Stimulated activated CD8-positive, alpha-beta memory T cell treated with anti-CD3 and anti-CD28 coated beads, Interleukin-4, amount 100 ng/mL, for 1 hour (primary cell): ENCODE results near the gene BAHCC1.

ENCODE experiments used
- DNase-seq, 2 donors: peaks; one replicate each; pipeline ENCODE4 v3.0.0-alpha.2; 2020; ENCODE audit warnings: low read depth in 2 of 2, low spot score in 1 of 2

The BAHCC1 gene

DNA sequence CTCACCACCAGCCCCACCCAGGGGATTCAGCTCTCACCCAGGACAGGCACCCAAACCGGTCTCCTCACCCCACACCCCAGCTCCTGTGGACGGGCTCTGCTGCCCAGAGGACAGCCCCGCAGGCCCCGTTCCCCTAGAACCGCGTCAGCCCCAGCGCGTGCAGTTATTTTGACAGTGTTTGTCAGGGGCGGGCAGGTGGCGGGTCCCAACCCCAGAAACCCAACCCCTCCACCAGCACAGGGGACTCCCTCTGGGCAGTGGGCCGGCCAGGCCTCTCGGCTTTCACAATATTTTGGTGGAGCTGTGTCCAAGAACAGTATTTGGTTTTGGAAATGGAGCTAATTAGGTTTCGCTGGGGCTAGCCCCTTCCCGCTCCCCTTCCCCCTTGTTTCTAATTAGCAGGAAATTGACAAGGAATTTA, 44.8 kb downstream of the BAHCC1 start:
- DNase-seq = no peak

DNA sequence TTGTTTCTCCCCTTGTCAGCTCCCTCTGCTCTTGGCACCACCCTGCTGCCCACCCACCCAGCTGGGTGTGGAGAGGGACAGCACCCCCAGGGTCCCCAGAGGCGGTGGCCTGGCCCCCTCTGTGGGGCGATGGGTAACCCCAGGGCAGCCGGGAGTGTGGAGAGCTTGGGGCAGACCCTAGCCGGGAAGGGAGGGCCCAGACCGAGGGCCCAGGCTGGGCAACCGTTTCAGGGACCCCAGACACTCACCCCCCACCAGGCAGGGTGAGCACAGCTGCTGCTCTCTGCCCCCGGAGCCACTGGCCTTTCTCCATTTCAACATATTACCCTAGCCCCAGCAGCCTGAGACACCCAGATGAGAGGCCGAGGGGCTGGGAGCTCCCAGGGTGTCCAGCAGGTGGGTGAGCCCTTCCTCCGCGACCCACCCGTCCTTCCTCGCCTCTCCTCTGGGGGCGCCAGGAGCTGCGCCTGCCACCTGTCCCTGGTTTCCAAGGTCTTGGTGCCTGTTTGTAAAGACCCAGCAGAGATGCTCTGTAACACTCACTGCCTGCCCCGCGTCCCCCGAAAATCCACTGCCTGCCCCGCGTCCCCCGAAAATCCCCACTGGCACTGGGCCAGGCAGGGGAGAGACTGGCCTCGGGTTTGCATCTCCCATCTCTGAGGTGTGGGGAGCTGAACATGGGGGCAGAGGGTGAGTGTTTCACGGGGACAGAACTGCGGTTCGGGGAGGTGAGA, 45.4 kb downstream of the BAHCC1 start:
- DNase-seq = no peak

- DNase-seq = no peak
These were observed 47.5 kb downstream of the BAHCC1 start for GRCh38 chr17:81442791-81443190.

- DNase-seq = no peak
These were observed 48.0 kb downstream of the BAHCC1 start for GRCh38 chr17:81443269-81443668.

DNA sequence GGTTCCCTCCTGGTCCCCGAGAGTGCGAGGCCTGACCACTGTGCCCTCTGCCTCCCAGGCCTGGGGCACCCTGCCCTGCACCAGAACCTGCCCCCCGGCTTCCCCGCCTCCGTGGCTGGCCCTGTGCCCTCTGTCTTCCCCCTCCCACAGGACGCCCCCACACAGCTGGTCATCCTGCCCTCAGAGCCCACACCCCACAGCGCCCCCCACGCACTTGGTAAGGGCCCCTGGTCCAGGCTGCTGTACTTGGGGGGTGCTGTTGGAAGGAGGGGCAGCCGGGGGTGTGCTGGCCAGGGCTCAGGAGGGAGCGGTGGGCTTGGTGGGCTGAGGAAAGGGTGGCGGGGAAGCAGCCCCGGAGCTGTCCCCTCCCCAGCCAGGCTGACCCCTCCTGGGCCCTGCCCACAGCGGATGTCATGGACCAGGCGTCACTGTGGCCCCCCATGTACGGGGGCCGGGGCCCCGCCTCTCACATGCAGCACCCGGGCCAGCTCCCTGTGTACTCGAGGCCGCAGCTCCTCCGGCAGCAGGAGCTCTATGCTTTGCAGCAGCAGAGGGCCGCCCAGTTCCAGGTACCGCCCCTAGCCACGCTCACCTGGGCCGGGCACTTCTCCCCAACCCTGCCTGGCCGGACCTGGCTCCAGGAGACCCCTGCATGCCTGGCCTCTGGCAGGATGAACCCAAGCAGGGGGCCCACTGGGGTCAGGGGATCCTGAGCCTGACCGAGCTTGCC, 49.5 kb downstream of the BAHCC1 start:
- DNase-seq = no peak

DNA sequence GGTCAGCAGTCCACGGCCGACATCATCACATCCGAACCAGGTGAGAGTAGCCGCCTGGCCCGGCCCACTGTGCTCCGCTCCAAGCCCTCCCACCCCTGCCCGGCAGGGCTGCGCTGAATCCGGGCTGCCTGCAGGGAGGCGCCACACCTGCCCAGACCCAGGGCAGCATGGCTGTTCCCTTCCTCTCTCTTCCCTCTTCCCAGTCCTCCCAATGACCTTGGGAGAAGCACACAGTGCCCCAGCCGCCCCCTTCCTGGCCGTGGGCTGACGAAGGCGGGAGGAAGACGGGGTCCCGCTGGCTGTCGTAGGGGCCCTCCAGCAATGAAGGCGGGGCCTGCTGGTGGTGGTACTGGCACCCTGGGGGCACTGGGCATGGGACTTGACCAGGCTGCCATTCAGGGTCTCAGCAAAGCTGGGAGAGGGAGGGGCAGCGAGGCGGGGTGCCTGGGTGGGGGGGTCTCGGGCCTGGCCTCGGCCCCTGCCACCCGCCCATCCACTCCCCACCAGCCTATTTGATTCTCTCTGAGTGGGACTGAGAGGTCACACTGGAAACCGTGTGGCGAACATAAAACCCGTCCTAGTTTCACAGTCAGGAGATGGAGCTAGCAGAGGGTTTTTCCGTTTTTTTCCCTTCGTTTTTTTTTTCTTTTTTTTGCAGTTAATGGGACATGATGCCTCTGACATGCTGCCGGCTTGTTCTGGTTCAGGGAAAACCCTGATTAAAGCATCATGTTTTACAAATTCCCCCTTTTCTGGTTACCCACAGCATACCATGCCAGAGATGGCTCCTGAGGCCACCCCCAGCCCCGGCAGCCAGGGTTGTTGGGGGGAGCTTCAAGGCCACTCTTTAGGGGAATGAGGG, 50.6 kb downstream of the BAHCC1 start:
- DNase-seq = no peak

DNA sequence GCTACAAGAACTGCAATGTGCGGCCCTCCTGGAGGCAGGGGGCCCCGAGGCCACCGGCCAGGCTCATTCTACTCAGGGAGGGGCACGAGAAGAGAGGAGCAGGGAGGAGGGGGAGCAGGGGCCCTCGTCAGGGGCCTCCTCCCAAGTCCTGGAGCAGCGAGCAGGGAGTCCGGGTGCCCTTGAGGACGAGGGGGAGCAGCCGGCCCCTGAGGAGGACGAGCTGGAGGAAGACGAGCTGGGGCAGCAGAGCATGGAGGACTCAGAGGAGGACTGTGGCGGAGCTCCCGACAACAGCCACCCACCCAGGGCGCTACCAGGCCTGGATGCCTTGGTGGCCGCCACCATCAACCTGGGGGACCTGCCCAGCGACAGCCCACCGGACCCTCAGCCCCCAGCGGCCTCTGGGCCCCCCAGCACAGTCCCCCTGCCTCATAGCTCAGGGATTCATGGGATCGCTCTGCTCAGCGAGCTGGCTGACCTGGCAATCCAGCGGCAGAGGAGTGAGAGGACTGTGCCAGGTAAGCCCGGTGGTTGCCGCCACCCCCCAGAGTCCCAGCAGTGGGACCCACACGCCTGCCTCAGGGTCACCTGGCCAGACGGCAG, 52.2 kb downstream of the BAHCC1 start:
- no peak for DNase-seq

GRCh38 chr17:81448442-81448841, 53.2 kb downstream of the BAHCC1 start:
- no peak for DNase-seq

DNA sequence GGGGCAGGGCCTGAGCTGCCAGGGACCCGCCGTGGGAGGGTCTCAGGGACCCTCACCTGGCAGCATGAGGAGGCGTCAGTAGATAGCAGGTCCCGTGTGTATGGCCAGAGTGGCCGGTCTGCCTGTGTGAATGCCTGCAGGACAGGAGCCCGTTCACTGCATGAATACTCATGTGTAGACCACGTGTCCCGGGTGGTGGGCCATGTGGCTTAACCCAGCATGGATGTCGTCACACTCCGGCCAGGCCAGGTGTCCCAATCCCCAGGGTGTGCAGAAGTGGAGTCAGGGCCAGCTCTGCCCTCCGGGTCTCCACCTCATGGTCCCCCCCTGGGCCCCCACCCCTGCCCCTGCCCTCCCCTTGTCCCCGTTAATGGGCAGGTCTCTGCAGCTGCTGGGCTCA, 53.7 kb downstream of the BAHCC1 start:
- no peak for DNase-seq

DNA sequence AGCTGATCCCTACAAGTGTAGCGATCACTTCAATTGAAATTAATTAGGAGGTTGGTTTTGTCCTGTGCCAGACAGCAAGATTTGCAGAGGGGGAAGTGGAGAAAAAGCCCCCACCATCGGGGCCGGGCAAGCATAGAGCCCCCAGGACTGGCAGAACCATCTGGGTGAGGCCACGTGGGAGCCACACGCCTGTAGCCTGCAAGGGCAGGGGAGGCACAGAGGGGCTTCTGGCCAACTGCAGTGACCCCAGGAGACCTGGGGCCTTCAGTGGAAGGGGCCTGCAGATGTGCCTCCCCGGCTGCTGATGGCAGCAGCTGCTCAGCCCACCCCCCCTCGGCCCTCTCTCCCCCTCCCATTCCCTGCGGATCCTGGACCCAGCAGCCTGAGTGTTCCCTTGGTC, 54.1 kb downstream of the BAHCC1 start:
- no peak for DNase-seq

DNA sequence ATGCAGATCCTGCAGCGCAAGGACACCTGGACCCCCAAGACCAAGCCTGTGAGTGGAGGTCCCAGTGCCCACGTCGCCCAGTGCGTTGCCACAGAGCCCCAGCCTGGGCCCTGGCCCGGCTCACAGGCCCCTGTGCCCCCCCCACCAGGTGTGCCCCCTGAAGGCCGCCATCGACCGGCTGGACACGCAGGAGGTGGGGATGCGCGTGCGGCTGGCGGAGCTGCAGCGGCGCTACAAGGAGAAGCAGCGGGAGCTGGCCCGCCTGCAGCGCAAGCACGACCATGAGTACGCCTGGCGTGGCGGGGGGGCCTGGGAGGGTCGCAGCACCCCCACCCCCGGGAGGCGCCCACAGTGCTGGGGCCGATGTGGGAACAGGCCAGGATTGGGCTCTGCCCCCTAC, 56.6 kb downstream of the BAHCC1 start:
- DNase-seq = no peak

- DNase-seq = no peak
These were observed 57.3 kb downstream of the BAHCC1 start for GRCh38 chr17:81452551-81452950.

GRCh38 chr17:81453076-81453475, 57.8 kb downstream of the BAHCC1 start:
- no peak for DNase-seq

DNA sequence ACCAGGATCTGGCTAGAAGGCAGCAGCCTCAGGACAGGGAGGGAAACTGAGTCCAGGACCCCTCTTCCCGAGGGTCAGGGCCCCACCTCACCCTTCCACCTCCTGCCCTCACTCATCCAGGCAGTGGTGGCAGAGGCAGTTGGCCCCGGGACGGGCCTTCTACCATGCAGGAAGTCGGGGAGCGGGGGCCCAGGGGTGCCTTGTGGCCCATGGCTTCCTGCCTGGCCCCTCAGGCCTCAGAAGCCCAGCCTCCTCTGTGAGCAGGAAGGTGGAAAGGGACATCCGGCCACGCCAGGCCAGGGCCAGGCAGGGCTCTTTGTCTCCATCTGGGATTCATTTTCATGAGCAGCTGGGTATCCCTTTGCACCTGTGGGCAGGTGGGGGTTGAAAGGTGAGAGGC, 58.5 kb downstream of the BAHCC1 start:
- no peak for DNase-seq

DNA sequence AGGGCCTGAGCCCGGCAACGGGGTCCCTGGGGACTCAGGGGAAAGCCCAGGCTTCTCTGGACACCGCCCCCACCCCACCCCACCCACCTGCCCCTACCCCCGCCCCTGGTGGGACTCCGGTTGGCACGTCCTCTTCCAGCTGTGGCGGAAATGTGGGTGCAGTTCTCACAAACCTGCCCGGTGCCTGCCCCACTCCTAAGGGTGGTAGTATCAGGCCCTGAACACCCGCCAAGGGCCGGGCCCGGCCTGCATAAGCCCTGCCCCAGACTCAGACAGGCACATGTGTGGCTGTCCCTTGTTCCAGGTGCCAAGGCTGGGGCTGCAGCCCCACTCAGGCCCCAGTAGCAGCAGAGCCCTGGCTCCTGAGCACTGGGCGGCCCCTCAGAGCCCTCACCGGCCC, 59.2 kb downstream of the BAHCC1 start:
- no peak for DNase-seq

- DNase-seq = peak in 1 of 2 donors; percentile 3
These were observed 60.1 kb downstream of the BAHCC1 start for GRCh38 chr17:81455387-81455786.

DNA sequence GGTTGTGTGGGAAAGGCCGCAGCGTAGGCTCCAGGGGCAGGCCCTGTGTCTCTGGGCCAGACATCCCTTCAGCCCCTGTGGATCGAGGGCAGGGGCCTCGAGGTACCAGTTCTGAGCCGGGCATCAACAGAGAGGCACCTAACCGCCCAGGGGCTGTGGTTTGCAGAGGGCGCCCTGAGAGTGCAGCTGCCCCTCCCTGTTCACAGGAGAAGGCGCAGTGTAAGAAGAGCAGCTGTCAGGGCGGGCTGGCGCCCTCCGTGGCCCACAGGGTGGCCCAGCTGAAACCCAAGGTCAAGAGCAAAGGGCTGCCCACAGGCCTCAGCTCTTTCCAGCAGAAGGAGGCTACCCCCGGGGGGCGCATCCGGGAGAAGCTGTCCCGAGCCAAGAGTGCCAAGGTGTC, 60.8 kb downstream of the BAHCC1 start:
- DNase-seq = no peak

DNA sequence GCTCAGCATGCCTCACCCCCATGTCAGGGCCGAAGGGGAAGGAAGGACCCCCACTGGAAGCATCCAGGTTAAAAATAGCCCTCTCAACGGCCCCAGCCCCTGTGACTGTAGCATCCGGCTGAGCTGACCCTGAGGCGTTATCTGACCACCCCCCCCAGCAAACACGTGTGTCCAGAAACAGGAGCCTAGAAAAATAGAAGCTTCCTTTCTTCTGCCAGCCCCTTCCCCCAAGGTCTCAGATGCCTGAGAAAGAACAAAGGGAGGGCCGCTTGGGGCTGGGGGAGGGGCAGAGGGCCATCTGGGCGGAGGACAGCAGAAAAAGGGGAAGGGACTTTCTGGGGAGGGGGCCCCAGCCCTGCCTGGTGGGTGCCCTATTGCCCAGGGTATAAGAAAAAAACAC, 61.5 kb downstream of the BAHCC1 start:
- no peak for DNase-seq

DNA sequence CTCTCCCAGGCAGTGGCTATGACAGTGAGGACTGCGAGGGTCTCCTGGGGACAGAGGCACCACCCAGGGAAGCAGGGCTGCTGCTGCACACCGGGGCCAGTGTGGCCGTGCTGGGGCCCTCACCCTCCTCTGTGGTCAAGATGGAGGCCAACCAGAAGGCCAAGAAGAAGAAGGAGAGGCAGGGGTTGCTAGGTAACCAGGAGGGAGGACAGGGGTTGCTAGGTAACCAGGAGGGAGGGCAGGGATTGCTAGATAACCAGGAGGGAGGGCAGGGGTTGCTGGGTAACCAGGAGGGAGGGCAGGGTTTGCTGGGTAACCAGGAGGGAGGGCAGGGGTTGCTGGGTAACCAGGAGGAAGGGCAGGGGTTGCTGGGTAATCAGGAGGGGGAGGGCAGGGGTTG, 62.1 kb downstream of the BAHCC1 start:
- no peak for DNase-seq

GRCh38 chr17:81457917-81458555, 62.8 kb downstream of the BAHCC1 start:
- DNase-seq = no peak

GRCh38 chr17:81458628-81459027, 63.4 kb downstream of the BAHCC1 start:
- no peak for DNase-seq
